Fibroblast of lung (primary cell): ENCODE results near the gene ATG4B.

Experiments used
- CTCF ChIP-seq, 2 donors: IDR thresholded peaks in 1 of 2; conservative IDR thresholded peaks in 1 of 2; 1 replicate in 1 of 2; 2 replicates in 1 of 2; pipeline ENCODE4 v1.5.1; 2011 to 2012; ENCODE audit warnings: low read length in 2 of 2, control low read depth in 1 of 2, inconsistent platforms in 1 of 2, low read depth in 1 of 2, mild to moderate bottlenecking in 1 of 2
- EZH2 ChIP-seq: IDR thresholded peaks from 2 replicates; pipeline ENCODE4 v1.5.1; 2012; ENCODE audit warnings: low read length, control low read depth, mild to moderate bottlenecking; ENCODE audit errors: missing control alignments

- no peak for TF ChIP-seq CTCF (conservative IDR thresholded peaks at IDR 0.05 in 1 of 2, IDR thresholded peaks at IDR 0.05 in 1 of 2; ENCODE audit: low read depth in 1 of 2, low read length in 2 of 2)
- no peak for TF ChIP-seq EZH2
Measured at GRCh38 chr2:241668839-241669238, 31.3 kb downstream of the ATG4B start.
